ENCODE data around the gene CX3CL1. TPM values are rescaled to one million over a fixed set of nuclear protein-coding genes. Genes with fewer than 3 reads are reported as not detected.

The CX3CL1 gene
- total and polyA plus RNA-seq, 9 of the 15 experiments (the other 6 are each of a cell fraction or from before 2014, with no cell fraction given) = 0.09 TPM; not detected in 8

GRCh38 chr16:57352636-57353047, 19.6 kb upstream of the CX3CL1 start (continued):
- TF ChIP-seq ZNF318 (IDR thresholded peaks at IDR 0.05; ENCODE audit: borderline replicate concordance in 1 of 2, low read depth in 1 of 2) (no peak), XRCC3 (IDR thresholded peaks at IDR 0.05) (no peak), ESRRA (IDR thresholded peaks at IDR 0.05; ENCODE audit: borderline replicate concordance, low read depth) (no peak), E2F5 (CRISPR knock-in tag; IDR thresholded peaks at IDR 0.05) (no peak), ZNF512 (tag; IDR thresholded peaks at IDR 0.05) (no peak), ZBTB49 (CRISPR knock-in tag; IDR thresholded peaks at IDR 0.05; ENCODE audit: borderline replicate concordance) (no peak)

Measured in K562 (cell line).